Body of pancreas (tissue), 4 donors: ENCODE results near the gene LASP1NB.
"Not testable (repeated sequence)": the region's sequence is repeated elsewhere in the genome, so short reads cannot be mapped to it uniquely, and the experiment has no call there.

Experiments used
- ATAC-seq: fragments of 150-250 bp; one replicate; pipeline ENCODE4 v1.9.1; 2016
- DNase-seq, 4 donors: peaks; one replicate each; pipeline ENCODE4 v3.0.0-alpha.2; 2019
- H3K27ac ChIP-seq, 4 donors: fragments of 200-600 bp; sonication (generic); 1 replicate in 3 of 4; 2 replicates in 1 of 4; pipeline versions ENCODE4 v1.5.1 to v1.6.1; 2016 to 2019; ENCODE audit warnings: mild to moderate bottlenecking in 1 of 4, mixed read lengths in 1 of 4, moderate library complexity in 1 of 4
- H3K27me3 ChIP-seq, 2 donors: fragments of 200-600 bp; sonication (generic); one replicate each; pipeline ENCODE4 v1.6.0; 2016; ENCODE audit warnings: mild to moderate bottlenecking in 1 of 2
- H3K36me3 ChIP-seq, 2 donors: fragments of 200-600 bp; sonication (generic); replicated peaks in 1 of 2; 2 replicates each; pipeline ENCODE4 v1.5.1; 2016; ENCODE audit warnings: low read depth in 2 of 2; ENCODE audit not compliant: insufficient read depth in 1 of 2
- H3K4me1 ChIP-seq: fragments of 200-600 bp; sonication (generic); one replicate; pipeline ENCODE4 v1.6.0; 2016
- H3K4me3 ChIP-seq, 2 donors: fragments of 200-600 bp; sonication (generic); 1 replicate in 1 of 2; 2 replicates in 1 of 2; pipeline ENCODE4 v1.5.1; 2016 to 2019
- H3K9me3 ChIP-seq, 3 donors: fragments of 200-600 bp; sonication (generic); 1 replicate in 2 of 3; 2 replicates in 1 of 3; pipeline ENCODE4 v1.5.1; 2016
- CTCF ChIP-seq, 7 experiments: fragments of 450-650 bp in 4 of 7; fragments of 200-600 bp in 3 of 7; sonication (generic) in 3 of 7; IDR thresholded peaks; one replicate each; pipeline ENCODE4 v1.5.1; 2016 to 2019; ENCODE audit warnings: antibody characterized with exemption in 7 of 7
- POLR2A ChIP-seq, 3 donors: fragments of 450-650 bp; IDR thresholded peaks; one replicate each; pipeline ENCODE4 v1.6.1; 2016; ENCODE audit warnings: antibody characterized with exemption in 3 of 3, mild to moderate bottlenecking in 2 of 3
- WGBS, 2 donors: methylation state at CpG; one replicate each; pipeline ENCODE4 v1.1.5; 2017; 5-methylcytosine and 5-hydroxymethylcytosine counted together
- intact Hi-C: fragments of 100-400 bp; cut with DNase I; formaldehyde crosslinking; loops from one replicate; pipeline ENCODE4 v1.15.1; 2023

The LASP1NB gene

GRCh38 chr17:38926293-38927070, 1.1 kb downstream of the LASP1NB start:
- ATAC-seq: no peak
- TF ChIP-seq POLR2A (IDR thresholded peaks at IDR 0.05) (no peak), CTCF (IDR thresholded peaks at IDR 0.05) (no peak)
- DNase-seq: no peak
- Histone ChIP-seq H3K27me3 (no peaks in the 10 kb centered on the region), H3K4me1 (peaks cover 14% of the 10 kb centered on the region), H3K9me3 (no peaks in the 10 kb centered on the region), H3K27ac (no peak overlapping the region), H3K4me3 (no peak overlapping the region), H3K36me3 (no peaks in the 10 kb centered on the region)
- 64 to 76% methylated on average over 2 of the region's 2 CpGs for WGBS, 2 donors
- intact Hi-C loops: no loop called here

GRCh38 chr17:38930782-38931181, 5.4 kb downstream of the LASP1NB start:
- WGBS, 2 donors: no CpG with 5 or more reads among the region's 36 CpGs
- DNase-seq, H3K4me3 ChIP-seq, H3K27ac ChIP-seq, H3K36me3 ChIP-seq, H3K4me1 ChIP-seq, intact Hi-C loops, ATAC-seq, H3K27me3 ChIP-seq, H3K9me3 ChIP-seq: not testable (repeated sequence)

- intact Hi-C loops, H3K9me3 ChIP-seq, H3K4me3 ChIP-seq, ATAC-seq, DNase-seq, H3K27me3 ChIP-seq, H3K36me3 ChIP-seq, H3K4me1 ChIP-seq, H3K27ac ChIP-seq: not testable (repeated sequence)
- 85 to 86% methylated on average over 9 of the region's 9 CpGs for WGBS, 2 donors
Measured at GRCh38 chr17:38933962-38934361, 8.5 kb downstream of the LASP1NB start.

- H3K4me1 ChIP-seq: no peaks in the 10 kb centered on the region
- ATAC-seq: no peak
- DNase-seq: no peak
Measured at GRCh38 chr17:38939987-38940386, 14.6 kb downstream of the LASP1NB start.

GRCh38 chr17:38940404-38940803, 15.0 kb downstream of the LASP1NB start:
- TF ChIP-seq CTCF (IDR thresholded peaks at IDR 0.05) (no peak), POLR2A (IDR thresholded peaks at IDR 0.05) (no peak)
- WGBS, 2 donors: 95 to 100% methylated on average over 1 of the region's 1 CpG
- no peaks in the 10 kb centered on the region for H3K4me1 ChIP-seq
- H3K4me3 ChIP-seq: no peak overlapping the region
- no peaks in the 10 kb centered on the region for H3K36me3 ChIP-seq
- DNase-seq: no peak
- no peak for ATAC-seq
- intact Hi-C loops: no loop called here
- H3K27me3 ChIP-seq: no peaks in the 10 kb centered on the region
- no peak overlapping the region for H3K27ac ChIP-seq
- no peaks in the 10 kb centered on the region for H3K9me3 ChIP-seq

More at GRCh38 chr17:38939987-38940386, 14.6 kb downstream of the LASP1NB start:
- no peak for TF ChIP-seq CTCF (IDR thresholded peaks at IDR 0.05)
- TF ChIP-seq POLR2A (IDR thresholded peaks at IDR 0.05): no peak
- Histone ChIP-seq H3K36me3 (no peaks in the 10 kb centered on the region), H3K27ac (no peak overlapping the region), H3K9me3 (no peaks in the 10 kb centered on the region), H3K4me3 (no peak overlapping the region), H3K27me3 (no peaks in the 10 kb centered on the region)
- intact Hi-C loops: no loop called here
